HEK293 (cell line): ENCODE data around the gene CRCP.

Experiments used
- CTCF ChIP-seq: fragments of 450-650 bp; formaldehyde crosslinking; IDR thresholded peaks from 2 replicates; pipeline ENCODE4 v1.5.1; 2016; ENCODE audit warnings: missing biosample characterization, missing genetic modification characterization
- PBX3 ChIP-seq: sonication (generic); formaldehyde crosslinking; IDR thresholded peaks from 2 replicates; pipeline ENCODE4 v1.8.1; 2022; ENCODE audit warnings: mild to moderate bottlenecking, moderate library complexity, missing genetic modification reagents
- ZBTB7A ChIP-seq: fragments of 450-650 bp; formaldehyde crosslinking; IDR thresholded peaks from 2 replicates; pipeline ENCODE4 v1.5.1; 2016; ENCODE audit warnings: low read depth, missing biosample characterization, missing genetic modification characterization
- ZNF112 ChIP-seq: fragments of 450-650 bp; formaldehyde crosslinking; IDR thresholded peaks from 2 replicates; pipeline ENCODE4 v1.5.0; 2017; ENCODE audit warnings: missing biosample characterization, missing genetic modification characterization
- ZNF19 ChIP-seq: fragments of 450-650 bp; formaldehyde crosslinking; IDR thresholded peaks from 2 replicates; pipeline ENCODE4; 2016; ENCODE audit warnings: missing biosample characterization, missing genetic modification characterization, low read depth
- ZNF600 ChIP-seq: fragments of 450-650 bp; formaldehyde crosslinking; IDR thresholded peaks from 2 replicates; pipeline ENCODE4 v1.5.1; 2016; ENCODE audit warnings: missing biosample characterization, missing genetic modification characterization
- ZNF843 ChIP-seq: fragments of 450-650 bp; formaldehyde crosslinking; IDR thresholded peaks from 2 replicates; pipeline ENCODE4 v1.5.1; 2016; ENCODE audit warnings: missing biosample characterization, missing genetic modification characterization

- TF ChIP-seq ZBTB7A (tag by site-specific recombination) (no peak), CTCF (tag by site-specific recombination) (no peak), ZNF843 (no peak), ZNF19 (tag by site-specific recombination) (no peak), PBX3 (no peak), ZNF112 (no peak), ZNF600 (tag by site-specific recombination) (no peak)
Observed at GRCh38 chr7:66167773-66168387, 53.2 kb downstream of the CRCP start.
